Activated CD4-positive, alpha-beta T cell treated with anti-CD3 and anti-CD28 coated beads, Interleukin-2, Interleukin-6, amounts not matched to agents 100 ng/mL and 50 ng/mL, durations not matched to agents 16 hours and 8 hours (primary cell): ENCODE data around the gene PLVAP.

Experiments
- DNase-seq: peaks from one replicate; pipeline ENCODE4 v3.0.0-alpha.2; 2020

The PLVAP gene

GRCh38 chr19:17376935-17377600, at the start of gene PLVAP:
PLVAP (minus strand) TSS chr19:17377342; CDS start chr19:17377288, 54 bp downstream.
- no peak for DNase-seq

- peak; percentile 59 for DNase-seq
Measured at GRCh38 chr19:17424743-17425365, 47.7 kb upstream of the PLVAP start.

GRCh38 chr19:17423429-17424208, 46.5 kb upstream of the PLVAP start:
- no peak for DNase-seq

- DNase-seq, result no peak
Measured at GRCh38 chr19:17421942-17422341, 44.8 kb upstream of the PLVAP start.

DNA sequence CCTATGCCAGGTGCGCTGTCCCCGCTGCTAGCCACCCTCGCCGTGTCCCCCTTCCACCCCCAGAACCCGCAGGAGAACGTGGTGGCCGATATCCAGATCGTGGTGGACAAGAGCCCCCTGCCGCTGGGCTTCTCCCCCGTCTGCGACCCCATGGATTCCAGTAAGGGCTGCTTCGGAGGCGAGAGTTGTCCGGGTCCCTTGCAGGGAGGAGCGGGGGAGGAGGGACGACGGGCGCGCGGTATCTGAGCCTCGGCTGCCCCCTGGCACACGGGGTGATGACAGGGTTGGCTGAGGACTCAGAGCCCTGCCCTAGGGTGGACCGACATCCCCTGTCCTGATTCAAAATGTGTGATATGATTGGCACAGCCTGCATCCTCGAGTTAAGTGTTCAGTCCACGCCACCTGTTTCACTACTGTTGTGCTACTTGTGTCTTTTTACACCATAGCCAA, 43.4 kb upstream of the PLVAP start:
- DNase-seq, result peak; percentile 41

- DNase-seq, result peak; percentile 98
Measured at GRCh38 chr19:17419621-17420474, 42.7 kb upstream of the PLVAP start, which contains the start of gene MVB12A. MVB12A (plus strand) TSS chr19:17420047; CDS start chr19:17420136, 89 bp downstream.

DNA sequence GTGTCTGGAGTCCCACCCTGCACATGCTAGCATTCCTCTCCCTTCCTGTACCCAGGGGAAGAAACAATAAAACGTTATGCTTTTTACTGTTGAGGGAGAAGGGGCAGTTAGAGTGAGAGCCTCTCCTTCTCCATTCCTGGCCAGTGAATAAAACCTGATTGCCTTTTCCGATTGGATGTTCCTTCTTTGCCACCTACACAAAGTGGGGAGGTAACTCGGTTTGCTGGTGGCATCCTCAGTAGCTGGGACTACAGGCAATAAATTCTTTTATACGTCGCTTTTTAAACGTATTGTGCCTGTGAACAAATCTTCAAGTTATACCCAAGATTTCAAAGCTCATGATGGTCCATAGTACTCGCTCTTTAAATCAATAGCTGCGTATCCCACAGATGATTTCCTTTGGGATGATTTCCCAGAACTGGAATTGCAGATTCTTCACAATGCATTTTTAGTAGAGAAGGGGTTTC, 42.0 kb upstream of the PLVAP start:
- no peak for DNase-seq

- DNase-seq, result no peak
Measured at GRCh38 chr19:17418710-17419109, 41.6 kb upstream of the PLVAP start.

- no peak for DNase-seq
Measured at GRCh38 chr19:17415121-17415520, 38.0 kb upstream of the PLVAP start.

GRCh38 chr19:17414097-17414496, 37.0 kb upstream of the PLVAP start:
- DNase-seq, result no peak

DNA sequence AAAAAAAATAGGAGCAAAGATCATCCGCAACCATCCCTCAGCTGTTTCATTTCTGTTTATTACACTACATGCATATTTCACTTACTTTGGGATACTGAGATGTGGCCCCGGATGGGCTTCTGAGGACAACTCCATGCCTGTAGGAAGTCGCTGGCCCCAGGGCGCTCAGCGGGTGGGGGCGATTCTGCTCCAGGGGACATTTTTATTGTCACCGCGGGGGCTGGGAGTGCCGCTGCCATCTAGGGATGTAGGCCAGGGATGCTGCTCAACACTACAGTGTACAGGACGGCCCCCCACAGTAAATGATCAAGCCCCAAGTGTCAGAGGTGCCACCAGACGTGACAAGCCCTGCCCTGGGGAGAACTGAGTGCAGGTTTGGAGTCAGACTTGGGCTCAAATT, 34.7 kb upstream of the PLVAP start:
- no peak for DNase-seq

GRCh38 chr19:17409990-17410389, 32.8 kb upstream of the PLVAP start:
- DNase-seq, result no peak

DNA sequence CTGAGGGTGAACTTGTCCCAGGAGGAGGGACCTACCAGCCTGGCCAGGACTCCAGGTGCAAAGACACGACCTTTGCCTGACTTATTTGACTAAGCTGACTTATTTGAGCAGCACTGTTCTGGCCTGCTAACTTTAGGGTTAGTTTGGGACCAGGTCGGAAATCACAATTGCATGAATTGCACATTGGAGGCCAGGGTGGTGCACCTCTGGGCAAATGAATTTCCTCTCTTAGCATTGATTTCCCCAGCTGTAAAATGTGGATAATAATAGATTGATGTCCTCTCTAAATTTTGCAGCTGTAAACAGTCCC, 29.7 kb upstream of the PLVAP start:
- no peak for DNase-seq

DNA sequence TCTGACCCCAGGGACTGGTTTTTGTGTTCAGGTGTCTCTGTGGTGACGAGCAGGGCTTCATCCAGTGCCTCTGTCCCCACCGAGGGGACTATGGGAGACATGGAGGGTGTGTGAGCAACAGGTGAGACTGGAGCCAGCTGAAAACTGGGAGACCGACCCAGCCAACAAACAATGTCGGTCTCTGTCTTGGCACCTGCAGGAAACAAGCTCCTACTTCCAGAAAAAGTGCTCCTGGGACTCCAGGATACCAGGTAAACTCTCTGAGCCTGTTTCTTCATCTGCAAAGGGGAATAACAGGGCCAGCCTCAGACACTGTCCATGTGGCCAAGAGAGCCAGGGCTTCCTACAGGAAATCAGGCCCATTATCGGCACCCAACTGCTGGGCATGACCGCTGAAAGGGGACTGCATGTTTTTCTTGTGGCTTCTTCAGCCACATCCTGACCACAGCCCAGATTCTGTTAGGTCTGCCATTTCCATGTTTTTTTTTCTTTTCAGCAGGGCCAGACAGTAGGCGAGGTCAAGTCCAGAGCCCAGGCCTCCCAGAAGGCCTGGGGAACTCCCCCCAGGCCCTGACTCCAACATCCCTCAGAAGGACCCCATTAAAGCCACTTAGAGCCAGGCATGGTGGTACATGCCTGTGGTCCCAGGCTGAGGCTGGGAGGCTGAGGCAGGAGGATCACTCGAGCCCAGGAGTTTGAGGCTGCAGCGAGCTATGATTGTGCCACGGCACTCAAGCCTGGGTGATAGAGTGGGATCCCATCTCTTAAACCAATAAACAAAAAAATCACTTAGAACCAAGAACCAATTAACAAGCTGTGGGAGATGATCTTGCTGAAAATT, 29.1 kb upstream of the PLVAP start:
- DNase-seq, result peak; percentile 71

GRCh38 chr19:17405250-17406045, 28.3 kb upstream of the PLVAP start, which contains the start of gene BST2:
BST2 (minus strand) TSS chr19:17405630; CDS start chr19:17405575, 55 bp downstream.
- DNase-seq, result peak; percentile 85

DNA sequence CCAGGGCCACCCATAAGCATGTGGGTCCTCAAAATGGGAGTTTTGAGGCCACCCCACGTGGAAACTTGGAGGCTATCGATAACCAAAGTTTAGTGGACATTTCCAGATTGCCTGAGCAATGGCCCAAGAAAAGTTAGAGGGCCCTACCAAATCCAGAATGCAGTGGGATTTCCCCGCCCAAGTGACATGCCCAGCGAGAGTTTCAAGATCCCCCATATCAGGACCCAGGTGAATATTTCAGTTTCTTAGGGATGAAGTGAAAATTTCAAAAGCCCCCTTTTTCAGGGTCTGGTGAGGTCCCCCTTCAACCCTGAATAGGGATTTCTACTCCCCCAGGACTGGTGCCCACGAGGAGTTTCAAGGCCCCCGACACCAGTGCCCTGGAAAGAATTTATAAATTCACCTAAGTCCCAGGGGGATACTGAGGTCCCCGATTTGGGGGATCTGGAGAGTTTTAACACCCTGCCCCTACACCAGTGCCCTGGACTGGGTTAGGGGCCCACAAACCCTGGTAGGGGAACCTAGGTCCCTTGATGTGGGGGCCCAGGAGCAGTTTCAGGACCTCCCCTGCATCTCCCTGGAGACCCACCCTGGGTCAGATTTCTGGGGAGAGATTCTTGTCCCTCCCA, 27.6 kb upstream of the PLVAP start:
- DNase-seq, result peak; percentile 39

- peak; percentile 40 for DNase-seq
Measured at GRCh38 chr19:17404015-17404414, 26.9 kb upstream of the PLVAP start.

DNA sequence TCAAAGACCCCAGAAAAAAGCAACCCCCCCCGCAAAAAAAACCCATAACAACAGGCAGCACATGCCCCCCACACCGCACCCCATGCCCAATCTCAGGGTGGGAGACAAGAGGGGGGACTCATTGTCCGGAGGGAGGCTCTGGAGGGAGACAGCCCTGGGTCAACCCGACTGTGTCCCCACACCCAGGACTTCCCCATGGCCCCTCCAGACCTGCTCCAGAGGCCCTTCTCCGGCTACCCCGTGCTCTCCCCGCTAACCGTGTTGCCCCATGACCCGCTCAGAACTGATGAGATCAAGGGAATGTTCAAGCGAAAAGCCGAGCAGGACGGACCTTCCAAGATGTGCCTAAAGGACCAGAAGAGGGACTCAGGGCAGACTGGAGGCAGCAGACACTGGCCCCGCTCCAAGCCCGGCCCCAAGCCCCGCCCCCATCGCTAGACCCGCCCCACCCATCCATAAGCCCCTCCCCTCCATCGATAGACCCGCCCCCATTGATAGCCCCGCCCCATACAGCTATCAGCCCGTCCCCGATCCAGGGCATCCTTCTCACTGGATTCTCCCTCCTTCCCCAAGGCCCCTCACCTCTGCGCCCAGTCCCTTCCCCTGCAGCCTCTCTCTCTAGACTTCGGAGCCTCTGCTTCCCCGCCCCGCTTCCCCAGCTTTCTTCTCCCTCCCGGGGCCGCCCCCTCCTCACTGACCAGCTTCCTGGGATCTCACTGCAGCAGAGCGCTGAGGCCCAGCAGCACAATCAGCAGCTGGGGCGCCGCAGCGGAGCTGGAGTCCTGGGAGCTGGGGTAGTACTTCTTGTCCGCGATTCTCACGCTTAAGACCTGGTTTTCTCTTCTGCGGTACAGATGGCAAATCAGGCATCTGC, 26.1 kb upstream of the PLVAP start:
- peak; percentile 62 for DNase-seq

DNA sequence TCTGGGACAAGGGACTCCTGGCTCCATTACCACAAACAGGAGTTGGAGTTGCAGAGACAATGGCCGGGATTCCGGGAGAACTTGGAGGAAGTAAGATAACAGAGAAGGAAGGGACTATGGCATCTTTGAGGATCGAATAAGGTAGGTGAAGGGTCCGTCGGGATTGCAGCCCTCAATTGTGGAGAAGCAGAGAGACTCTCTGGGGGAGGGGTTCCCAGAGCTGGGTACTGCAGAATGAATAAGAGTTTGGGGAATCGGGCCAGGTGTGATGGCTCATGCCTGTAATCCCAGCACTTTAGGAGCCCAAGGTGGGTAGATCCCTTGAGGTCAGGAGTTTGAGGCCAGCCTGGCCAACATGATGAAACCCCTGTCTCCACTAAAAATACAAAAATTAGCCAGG, 24.5 kb upstream of the PLVAP start:
- DNase-seq, result no peak
